Adrenal gland (tissue), 5 donors: ENCODE results near the gene FZR1.

ENCODE experiments used
- POLR2A ChIP-seq, 2 donors: fragments of 450-650 bp; IDR thresholded peaks; one replicate each; pipeline ENCODE4 v1.6.1; 2017; ENCODE audit warnings: antibody characterized with exemption in 2 of 2, mild to moderate bottlenecking in 2 of 2, moderate library complexity in 1 of 2
- TF ChIP-seq, protein P1 (sequence below), 6 experiments: fragments of 450-650 bp in 4 of 6; fragments of 200-600 bp in 2 of 6; sonication (generic) in 1 of 6; IDR thresholded peaks; 1 replicate in 5 of 6; 2 replicates in 1 of 6; pipeline versions ENCODE4 v1.5.1 to v1.8.0; 2016 to 2021; ENCODE audit warnings: antibody characterized with exemption in 6 of 6, mild to moderate bottlenecking in 2 of 6, moderate library complexity in 1 of 6
- donor health status: DM: no; HTN: no; CAD: no.

DNA sequence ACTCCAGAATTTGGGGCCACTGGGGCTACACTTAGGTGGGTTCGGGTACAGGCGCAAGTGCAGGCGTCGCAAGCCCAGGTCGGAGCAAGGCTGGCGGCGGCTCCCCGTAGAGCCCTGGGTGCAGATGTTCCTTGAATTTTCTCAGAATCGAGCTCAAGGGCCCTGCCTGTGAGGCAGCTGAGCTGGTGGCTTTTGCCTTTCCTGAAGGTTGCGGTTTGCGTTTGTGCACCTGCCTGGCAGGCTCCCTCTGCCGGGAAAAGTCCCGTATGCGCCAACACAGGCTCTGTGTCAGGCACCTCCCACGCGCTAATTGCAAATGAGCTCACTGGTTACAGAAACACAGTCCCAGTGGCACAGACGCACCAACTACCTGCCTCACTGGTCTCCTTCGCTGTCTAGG, 11.6 kb upstream of the FZR1 start:
- TF ChIP-seq, protein P1, sequence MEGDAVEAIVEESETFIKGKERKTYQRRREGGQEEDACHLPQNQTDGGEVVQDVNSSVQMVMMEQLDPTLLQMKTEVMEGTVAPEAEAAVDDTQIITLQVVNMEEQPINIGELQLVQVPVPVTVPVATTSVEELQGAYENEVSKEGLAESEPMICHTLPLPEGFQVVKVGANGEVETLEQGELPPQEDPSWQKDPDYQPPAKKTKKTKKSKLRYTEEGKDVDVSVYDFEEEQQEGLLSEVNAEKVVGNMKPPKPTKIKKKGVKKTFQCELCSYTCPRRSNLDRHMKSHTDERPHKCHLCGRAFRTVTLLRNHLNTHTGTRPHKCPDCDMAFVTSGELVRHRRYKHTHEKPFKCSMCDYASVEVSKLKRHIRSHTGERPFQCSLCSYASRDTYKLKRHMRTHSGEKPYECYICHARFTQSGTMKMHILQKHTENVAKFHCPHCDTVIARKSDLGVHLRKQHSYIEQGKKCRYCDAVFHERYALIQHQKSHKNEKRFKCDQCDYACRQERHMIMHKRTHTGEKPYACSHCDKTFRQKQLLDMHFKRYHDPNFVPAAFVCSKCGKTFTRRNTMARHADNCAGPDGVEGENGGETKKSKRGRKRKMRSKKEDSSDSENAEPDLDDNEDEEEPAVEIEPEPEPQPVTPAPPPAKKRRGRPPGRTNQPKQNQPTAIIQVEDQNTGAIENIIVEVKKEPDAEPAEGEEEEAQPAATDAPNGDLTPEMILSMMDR (IDR thresholded peaks at IDR 0.05): no peak
- TF ChIP-seq POLR2A (IDR thresholded peaks at IDR 0.05): no peak
